Fibroblast of skin of right quadriceps (primary cell): ENCODE measurements around the gene PPM1L.

Source experiments
- DNase-seq: peaks from one replicate; pipeline ENCODE4 v3.0.0-alpha.2; 2013

Gene PPM1L

DNA sequence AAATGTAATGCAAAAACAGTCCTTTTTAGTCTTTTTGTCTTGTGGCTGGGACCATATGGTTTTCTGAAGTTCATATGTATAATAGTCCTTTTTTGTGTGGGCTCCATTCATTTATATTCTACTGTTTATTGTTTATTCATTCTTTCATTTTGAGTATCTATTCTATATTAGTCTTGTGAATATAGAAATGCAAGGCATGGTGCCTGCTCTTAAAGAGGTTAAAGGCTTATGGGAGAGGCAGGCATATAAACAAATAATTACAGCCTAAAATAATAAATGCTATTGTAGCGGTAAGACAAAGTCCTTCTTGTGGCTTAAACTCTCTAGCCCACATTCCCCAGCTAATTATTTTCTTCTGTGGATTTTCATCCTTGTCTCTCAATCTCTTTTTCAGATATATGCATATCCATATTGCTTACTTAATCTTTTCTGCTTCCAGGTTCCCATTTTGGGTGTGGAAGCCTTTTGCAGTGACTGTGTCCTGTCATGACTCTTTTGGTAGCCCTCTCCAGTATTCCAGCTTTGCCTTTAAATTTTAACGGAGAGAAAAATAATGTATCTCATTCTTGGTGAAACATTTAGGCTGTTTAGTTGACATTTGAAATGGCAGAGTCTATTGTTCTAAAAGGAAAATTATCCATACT, 101.6 kb downstream of the PPM1L start:
- no peak for DNase-seq

DNA sequence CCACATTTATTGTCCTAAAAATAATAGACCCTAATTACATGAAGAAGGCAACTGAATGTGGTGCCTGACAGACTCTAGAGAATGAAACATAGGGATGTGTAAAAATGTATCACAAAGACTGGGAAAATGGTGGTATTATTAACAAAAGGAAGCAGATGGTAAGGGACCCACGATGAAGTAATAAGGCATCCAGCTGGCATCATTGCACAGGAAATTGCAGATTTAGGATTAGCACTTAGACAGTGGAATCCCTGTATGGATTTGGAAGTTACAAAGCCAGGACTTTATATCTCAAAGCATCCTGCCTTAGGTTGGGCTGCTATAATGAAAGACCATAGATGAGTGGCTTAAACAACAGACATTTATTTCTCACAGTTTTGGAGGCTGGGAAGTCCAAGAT, 104.3 kb downstream of the PPM1L start:
- no peak for DNase-seq

DNA sequence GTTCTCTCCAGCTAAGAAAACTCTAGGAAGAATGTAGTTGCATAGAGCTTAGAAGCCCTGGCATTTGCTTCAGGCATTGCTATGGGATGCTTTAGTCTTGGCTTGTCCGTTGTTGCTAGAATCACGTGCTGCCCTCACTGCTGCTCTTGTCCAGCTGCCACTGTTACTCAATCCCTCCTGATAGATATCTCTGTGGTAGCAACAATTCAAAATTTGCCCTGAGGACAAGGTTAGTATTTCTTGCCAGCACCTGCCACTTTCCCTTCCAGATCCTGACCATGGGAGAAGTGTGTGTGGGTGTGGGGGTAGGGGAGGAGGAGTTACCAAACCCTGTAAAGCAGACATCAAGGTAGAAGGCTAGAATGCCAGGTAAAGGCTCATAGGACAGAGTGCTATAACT, 113.8 kb downstream of the PPM1L start:
- DNase-seq = no peak

DNA sequence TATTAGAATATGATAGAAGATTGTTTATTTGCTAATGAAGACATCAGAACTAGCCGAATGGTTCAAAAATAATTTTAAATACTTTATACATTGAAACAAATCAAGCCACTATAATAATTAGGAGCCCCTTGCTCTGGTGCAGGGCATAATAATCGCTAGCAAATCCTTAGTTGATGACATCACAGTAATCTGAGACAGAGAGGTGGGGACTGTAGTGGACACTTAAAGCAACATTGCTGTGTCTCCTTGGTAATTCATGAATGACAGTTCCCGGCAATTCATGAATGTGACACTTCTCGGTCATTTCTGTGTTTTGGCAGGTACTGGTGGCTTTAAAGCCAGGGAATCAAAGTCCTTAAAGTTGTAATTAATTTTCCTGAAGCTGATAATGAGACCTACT, 114.3 kb downstream of the PPM1L start:
- no peak for DNase-seq

DNA sequence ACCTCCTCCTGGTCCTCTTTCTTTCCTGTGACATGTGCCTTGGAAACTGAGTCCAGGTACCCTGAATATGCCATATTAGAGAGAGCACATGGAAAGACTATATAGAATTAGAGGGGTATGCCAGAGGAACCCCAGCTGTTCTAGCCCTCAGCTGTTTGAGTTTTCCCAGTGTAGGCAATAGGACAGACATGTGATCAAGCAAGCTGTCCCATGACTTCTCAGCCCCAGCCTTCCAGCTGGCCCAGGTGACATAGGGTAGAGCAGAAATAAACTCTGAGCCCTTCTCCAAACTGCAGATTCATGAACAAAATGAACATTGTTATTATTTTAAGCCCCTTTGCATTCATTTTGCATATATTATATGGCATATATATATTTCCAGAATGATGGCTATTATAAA, 118.7 kb downstream of the PPM1L start:
- DNase-seq = no peak

DNA sequence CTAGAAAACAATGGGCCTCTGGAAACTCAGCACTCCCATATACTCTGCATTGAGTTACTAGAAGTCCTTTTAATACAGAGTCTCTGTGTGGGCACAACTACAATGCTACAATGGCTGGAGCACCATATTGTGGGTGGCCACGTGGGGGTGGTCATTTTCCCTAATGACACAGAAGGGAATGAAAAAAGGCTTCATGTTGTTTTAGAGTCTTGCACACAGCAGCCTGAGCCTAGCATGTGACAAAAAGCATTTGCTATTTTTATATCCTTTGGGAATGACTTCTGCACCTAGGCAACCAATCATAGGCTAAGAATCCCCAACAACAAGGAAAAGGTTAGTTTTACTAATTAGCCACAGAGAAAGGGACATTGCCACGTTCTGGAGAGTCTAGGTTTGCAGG, 120.6 kb downstream of the PPM1L start:
- DNase-seq = no peak

DNA sequence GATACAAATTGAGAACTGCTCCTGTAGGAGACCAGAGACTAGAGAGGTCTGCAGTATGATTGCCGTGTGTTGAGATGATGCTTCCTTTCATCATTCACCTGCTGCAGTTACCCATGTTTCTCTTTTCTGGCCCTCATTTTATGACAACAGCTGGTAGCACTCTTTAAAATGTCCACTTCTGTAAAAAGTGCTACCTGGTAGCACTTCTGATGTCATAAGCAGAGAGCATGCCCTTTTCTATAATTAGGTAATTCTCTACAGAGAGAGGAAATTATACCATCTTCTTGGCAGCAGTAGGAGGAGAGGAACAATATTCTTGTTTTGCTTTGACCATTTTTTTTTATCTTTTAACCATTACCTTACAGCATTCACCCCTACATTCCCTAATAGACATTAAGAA, 123.8 kb downstream of the PPM1L start:
- no peak for DNase-seq

DNA sequence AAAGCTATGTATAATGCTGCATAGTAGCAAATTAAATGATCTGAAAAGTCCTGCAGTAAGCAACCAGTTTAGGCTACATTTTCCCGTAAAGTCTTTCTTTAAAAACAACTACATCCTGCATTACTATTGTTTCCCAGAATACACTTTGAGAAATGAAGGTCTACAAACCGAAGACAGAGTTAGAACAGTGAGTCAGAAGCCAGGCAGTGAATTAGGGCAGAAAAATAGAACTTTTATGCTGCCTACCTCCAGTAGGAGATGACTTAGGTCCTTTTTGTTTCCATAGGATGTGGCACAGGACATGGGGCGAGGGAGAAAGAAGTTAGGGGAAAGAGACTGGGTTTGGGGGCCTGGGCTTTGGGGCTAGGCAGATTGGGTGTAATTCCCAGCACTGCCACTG, 127.3 kb downstream of the PPM1L start:
- no peak for DNase-seq

DNA sequence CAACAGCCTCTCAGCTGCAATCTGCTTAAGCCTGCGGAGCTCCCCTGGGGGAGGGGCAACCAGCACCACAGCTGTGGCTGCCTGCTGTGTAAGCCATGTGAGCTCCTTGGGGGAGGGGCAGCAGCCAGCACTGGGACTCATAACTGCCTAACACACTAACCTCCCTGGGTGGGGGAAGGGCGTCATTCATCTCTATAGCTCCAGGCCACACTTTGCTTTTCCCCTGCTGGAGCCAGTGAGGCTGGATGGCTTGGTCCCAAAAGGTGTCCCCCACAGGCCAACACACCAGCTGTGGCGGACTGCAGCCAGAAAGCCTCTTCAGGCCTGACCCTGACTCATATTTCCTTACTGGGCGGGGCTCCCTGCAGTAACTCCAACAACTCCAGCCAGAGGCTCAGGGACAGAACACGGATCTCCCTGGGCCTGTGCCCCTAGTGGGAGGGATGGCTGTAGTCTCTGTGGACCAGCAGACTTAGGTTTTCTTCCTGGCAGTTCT, 129.8 kb downstream of the PPM1L start:
- DNase-seq = peak; percentile 82

DNA sequence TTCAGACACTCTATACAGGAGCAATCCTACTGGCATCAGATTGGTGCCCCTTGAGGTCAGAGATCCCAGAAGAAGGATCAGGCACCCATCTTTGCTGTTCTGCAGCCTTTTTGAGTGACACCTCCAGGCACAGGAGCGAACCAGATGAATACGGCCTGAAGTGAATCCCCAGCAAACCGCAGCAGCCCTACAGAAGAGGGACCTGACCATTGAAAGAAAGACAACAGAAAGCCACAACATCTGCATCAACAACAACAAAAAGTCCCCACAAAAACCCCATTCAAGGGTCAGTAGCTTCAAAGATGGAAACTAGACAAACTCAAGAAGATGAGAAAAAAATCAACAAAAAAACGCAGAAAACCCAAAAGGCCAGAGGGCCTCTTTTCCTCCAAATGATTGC, 130.4 kb downstream of the PPM1L start:
- no peak for DNase-seq

DNA sequence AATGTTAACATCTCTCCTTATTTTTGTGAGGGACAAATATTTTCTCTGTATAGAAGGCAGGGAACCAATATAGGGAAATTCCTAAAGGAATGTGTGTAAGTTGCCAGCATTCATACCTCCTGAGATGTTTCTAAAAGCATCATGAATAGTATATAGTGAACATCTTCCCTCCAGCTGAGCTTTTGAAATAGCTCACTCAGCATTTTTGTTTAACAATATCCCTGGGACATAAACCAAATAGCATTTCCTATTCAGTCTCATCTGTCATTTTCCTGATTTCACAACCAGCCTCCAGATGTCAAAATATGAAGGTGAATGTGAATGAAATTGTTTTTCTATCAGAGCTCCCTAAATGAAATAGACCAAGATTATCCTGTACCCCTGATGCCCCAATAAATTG, 137.2 kb downstream of the PPM1L start:
- DNase-seq = no peak

DNA sequence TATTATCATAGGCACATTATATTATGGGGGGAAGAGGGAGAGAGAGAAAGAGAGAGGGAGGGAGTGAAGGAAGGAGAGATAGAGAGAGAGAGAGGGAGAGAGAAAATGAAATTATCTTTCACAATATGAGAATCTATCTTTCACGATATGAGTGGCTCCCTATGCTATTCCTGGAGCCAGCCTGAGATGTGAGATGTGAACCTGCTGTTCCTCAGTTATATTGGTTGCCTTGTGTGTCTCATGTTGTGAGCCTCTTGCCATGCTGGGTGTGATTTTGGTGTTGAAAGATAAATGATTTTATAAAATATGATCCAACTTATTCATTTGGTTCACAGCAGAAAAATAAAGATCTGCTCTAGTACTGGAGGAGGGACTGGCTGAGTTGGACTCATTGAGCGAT, 148.7 kb downstream of the PPM1L start:
- no peak for DNase-seq

DNA sequence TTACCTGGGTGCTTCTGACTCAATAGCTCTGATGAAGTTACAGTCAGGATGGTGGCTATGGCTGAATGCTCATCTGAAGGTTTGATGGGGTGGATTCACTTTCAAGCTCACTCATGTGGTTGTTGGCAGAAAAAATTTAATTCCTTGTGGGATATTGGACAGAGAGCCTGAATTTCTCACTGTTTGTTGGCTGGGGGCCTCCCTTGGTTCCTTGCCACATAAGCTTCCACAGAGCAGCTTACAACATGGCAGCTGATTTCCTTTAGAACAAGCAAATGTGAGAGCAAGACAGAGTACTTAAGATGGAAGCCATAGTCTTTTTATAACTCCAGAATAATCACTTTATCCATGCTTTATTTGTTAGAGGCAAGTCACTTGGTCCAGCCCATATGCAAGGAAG, 150.6 kb downstream of the PPM1L start:
- DNase-seq = no peak

DNA sequence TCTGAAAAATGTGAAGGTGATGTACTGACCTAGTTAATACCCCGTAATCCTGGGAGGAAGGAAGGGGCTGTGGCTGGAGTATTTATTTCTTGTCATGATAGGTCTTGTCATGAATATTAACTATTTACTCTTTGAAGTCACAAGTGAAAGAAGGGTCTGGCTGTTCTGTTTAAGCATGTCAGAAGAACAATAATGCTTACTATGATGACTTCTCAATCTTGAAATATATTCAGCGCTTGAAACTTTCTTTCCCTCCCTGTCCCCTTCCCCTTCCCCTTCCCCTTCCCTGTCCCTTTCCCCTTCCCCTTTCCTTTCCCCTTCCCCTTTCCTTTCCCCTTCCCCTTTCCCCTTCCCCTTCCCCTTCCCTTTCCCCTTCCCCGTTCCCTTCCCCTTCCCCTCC, 153.9 kb downstream of the PPM1L start:
- no peak for DNase-seq

DNA sequence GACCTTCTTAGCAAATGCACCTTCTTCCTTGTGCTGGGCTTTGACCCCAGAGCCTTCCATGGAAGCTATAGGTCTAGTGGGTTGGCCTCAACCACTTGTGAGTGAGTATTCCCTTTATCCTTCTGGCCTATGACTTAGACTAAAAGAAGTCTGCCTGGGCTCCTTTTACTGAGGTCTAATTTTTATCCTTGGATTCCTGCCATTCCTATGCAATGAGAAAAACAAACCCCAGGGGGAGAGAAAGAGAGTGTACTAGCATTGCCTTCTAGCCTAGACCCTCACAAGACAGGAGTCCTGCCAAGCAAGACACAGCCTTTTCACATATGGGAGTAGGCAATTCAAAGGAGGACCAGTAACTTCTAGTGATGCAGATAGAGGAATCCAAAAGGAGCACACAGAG, 155.4 kb downstream of the PPM1L start:
- DNase-seq = peak; percentile 51

DNA sequence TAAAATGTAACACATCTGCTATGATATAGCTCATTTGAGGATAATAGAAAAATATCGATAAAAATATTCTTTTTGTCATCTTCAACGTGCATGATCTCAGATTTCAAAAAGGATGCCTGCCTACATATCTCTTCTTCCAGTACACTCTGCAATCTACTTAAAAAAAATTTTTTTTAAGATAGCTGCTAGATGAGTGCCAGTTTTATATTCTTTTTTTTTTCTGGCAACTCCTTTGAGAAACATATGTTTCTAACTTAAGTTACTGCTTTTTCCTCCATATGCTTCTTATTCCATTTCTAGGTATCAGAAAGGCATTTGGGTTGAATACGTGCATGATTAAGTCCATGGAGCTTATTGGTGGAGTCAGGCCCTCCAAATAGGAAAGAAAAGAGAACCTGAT, 160.4 kb downstream of the PPM1L start:
- DNase-seq = no peak

DNA sequence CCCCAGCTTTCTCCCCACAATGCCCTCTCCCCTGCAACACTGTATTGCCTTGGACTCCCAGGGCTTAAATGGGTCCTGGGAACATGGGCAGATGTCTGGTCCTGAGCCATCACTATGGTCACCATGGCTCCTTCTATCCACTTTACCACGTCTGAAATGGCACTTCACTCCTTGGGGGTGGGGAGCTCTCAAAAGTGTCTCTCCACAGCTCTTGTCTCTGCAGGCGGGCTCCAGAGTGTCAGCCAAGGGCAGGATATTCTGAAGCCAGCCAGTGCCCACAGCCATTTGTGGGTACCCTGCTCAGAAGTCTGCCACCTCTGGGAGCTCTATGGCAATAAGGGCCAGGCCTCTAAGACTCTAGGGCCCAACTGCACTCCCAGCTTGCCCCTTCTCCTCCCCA, 163.9 kb downstream of the PPM1L start:
- no peak for DNase-seq

DNA sequence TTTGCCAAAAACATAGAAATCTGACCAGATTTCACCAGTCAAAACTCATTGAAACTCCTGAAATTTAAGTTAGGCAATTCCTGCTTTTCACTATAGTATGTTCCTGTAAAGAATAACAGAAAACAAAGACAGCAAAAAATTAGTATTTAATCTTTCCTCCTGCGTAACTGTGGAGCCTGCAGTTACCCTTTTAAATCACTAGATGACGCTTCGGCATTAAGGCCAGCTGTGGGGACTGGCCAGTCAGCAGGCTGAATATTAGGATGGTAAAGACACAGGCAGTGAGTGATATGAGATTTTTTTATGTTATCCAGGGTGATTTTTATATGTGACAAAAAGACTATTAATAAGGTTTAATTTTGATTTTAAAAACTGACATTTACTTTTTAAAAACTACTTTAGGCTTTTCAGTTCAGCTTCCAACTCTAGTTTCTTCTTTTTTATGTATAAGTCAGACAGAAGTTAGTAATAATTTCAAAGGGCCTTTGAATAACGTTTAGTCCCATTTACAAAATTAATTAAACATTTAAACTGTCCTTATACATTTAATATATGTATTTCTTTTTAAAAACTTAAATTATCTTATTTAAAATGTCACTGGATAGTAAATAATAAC, 165.1 kb downstream of the PPM1L start:
- DNase-seq = peak; percentile 42

DNA sequence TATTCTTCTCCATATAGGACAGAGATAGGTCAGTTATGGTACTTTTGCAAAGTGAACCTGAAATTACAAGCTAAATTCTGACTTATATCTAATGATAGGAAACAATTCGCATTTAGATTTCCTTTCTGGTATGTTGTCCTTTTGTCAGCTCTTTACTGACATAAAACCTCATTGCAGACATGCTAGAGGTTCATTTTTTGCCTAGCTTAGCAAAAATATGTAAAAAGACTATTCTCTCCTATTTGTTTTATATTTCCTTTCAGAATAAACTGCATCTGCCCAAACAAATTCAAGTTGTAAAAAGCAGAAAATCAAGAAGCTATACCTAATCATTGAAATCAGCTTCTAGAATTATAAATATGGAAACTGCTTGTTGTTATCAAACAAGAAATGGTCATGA, 168.7 kb downstream of the PPM1L start:
- no peak for DNase-seq

DNA sequence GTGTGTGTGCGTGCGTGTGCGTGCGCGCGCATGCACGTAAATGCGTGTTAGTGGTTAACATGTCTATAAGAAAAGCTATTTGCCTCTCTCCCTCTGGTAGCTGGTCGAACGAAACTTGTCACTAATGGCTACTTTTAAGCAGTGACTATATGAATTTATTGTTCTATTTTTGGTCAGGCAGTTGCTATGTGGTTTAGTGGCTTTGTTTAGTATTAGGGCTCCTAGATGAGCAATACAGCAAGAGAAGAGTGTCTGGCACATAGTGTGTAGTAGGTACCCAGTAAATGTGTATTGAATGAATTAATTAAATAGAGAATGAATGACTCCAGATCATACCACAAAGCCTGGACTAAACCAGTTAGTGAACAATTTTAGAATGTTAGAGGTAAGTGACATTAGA, 171.6 kb downstream of the PPM1L start:
- DNase-seq = no peak

DNA sequence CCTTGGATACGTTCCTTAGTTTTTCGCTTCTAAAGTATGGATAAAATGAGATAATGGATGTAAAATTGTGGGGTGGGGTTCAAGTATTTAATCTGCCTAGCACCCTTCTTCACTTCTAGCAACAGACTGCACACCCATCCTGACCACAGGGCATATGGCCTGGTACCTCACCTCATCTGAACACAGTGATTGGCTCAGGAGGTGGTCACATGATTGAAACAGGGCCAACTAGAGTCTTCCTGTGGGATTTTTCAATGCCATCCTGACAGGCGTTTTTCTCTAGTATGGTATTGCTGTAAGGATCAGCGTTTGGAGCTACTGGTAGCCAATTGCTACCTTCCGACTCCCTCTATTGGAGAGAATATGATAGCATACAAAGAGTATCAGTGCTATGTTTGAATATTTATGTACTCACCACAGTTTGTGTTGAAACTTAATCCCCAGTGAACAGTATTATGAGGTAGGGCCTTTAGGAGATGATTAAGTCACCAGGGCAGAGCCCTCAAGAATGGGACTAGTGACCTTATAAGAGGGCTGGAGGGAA, 172.2 kb downstream of the PPM1L start:
- no peak for DNase-seq

DNA sequence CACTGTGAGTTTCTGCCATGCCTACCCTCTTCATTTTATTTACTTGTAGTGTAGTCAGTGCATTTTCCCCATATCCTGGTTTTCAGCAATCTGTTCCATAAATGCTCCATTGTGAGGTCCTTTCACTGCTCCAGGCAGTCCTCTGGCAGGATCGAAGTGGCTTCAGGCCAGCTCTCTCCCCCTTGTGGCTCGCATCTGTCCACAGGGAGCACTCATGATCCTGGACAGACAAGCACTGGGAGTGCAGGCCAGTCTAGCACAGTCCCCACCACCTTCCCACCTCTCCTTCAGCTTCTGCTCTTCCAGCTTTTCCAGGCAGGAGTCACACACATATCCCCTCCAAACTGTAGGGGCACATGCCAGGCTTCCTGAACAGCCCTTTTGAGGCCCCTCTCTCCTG, 173.6 kb downstream of the PPM1L start:
- no peak for DNase-seq

DNA sequence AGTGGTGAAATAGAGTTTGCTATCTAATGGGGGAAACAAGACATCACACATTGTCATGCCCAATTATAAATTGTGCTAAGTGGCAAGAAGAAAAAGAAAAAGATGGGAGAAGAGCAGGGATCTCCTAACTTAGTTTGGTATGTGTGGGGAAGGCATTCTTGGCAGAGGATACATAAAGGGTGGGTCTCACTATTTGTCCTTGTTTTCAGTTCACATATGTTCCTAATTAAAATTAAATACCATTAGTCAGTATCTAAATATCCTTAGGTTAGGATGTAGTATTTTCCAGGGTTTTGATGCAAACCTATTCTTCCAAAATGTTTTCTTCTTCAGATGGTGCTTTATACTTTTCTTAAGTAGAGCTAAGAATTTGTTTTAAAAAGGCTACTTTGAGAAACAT, 175.4 kb downstream of the PPM1L start:
- DNase-seq = peak; percentile 86

DNA sequence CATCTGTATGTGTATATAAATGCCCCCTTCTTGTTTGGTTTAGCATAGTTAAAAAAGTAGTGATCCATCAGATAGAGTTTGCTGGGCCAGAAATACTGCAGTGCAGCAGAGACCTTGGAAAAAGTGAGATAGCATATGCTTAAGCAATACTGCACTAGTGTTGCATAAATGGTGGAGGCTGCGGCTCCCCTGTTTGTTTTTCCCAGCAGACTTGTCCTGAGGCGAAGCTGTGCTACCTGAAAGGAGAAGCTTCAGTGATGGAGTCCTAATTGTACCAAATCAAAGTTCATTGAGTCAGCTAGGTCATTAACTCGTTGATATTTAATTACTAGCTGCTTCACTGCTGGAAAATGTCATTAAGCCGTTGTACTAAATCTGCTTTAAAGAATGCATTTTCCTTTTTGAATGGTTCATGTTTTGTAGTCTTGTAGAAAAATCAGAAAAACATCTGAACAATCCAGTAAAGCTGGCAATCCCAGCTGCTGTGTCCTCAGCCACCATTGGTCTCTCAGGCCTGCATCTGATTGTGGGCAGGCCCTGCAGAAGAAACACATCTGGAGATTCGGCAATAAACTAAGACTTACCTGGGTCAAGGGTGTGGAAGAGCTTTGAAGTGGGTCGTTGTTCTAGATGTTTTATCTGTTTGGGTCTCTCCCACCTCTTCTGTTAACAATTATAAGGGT, 179.5 kb downstream of the PPM1L start:
- DNase-seq = no peak
